Measurements from ENCODE around the gene PLEKHJ1.

The PLEKHJ1 gene

DNA sequence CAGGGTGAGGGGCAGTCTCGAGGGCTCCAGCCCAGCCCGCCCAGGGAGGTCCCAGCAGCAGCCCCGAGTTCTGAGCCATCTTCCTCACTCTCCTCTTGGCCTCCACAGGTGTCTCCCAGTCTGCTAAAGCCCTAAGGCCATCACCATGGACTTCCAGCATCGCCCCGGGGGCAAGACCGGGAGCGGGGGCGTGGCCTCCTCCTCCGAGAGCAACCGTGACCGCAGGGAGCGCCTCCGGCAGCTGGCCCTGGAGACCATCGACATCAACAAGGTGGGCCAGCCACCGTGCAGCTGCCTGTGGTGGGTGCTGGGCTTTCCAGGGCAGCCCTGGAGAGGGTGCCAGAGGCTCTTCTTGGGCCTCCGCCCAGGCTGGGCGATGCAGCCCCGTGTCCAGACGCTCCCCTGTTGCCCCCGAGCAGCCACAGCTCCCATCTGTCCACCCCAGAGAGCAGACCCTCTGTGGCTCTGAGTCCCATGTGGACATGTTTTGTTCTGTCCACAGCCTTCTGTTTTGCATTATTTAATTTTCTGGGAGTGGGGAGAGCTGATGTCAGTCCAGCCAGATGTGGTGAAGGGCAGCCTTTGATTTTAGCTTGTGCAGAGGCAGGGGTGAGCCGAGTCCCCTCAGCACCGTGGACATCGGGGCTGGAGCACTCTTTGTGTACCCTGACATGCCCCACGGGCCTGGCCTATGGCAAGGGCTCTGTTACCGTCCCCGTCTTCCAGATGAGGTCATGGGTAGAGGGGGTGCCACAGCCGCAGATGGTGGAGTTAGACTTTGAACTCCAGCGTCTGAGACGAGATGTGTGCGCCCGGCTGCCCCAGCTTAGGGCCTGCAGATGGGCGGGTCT, 7.4 kb upstream of the PLEKHJ1 start:
- Histone ChIP-seq H3K27ac (ENCODE audit: low read depth, low read length) (no peak overlapping the region), H3K27me3 (ENCODE audit: control insufficient read depth in 5 of 5, insufficient read depth in 4 of 5, low read length in 5 of 5) (peaks cover 0 to 2% (median 0%) of the 10 kb centered on the region in 5 donors), H3K9me3 (ENCODE audit: control insufficient read depth in 5 of 5, low read length in 5 of 5) (no peaks in the 10 kb centered on the region), H3K36me3 (ENCODE audit: control insufficient read depth in 5 of 5, insufficient read depth in 5 of 5, low read length in 5 of 5) (peaks cover 0 to 64% (median 57%) of the 10 kb centered on the region in 5 donors), H3K4me1 (ENCODE audit: control insufficient read depth in 5 of 5, insufficient read depth in 5 of 5, low read length in 5 of 5) (peaks cover 7 to 55% (median 45%) of the 10 kb centered on the region in 5 donors), H3K4me3 (ENCODE audit: low read depth in 1 of 5, low read length in 5 of 5) (no peak overlapping the region), H3K9ac (ENCODE audit: low read length in 5 of 5) (no peak overlapping the region)

DNA sequence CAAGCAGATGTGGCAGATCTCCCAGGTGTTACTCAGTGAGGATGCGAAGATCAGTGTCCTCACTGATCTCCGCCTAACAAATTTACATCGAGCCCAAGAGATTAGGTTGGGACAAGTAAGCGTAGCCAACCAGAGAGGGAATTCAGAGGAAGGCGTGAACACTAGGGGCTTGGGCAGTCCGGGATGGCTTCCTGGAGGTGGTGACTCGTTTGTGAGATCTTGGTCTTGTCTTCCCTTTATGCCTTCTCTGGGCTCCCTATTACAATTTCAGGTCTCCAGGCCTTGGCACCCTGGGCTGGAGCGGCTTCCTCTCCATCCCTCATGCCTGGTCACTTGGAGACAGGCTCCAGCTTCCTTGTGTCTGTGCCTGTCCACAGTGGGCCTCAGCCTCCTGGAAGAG, 6.7 kb upstream of the PLEKHJ1 start:
- H3K27me3 ChIP-seq (ENCODE audit: control insufficient read depth in 5 of 5, insufficient read depth in 4 of 5, low read length in 5 of 5) = peaks cover 0 to 2% (median 0%) of the 10 kb centered on the region in 5 donors
- no peaks in the 10 kb centered on the region for H3K9me3 ChIP-seq (ENCODE audit: control insufficient read depth in 5 of 5, low read length in 5 of 5)
- no peak overlapping the region for H3K9ac ChIP-seq (ENCODE audit: low read length in 5 of 5)
- H3K4me3 ChIP-seq (ENCODE audit: low read depth in 1 of 5, low read length in 5 of 5) = no peak overlapping the region
- no peak overlapping the region for H3K27ac ChIP-seq (ENCODE audit: low read depth, low read length)
- peaks cover 7 to 62% (median 51%) of the 10 kb centered on the region in 5 donors for H3K4me1 ChIP-seq (ENCODE audit: control insufficient read depth in 5 of 5, insufficient read depth in 5 of 5, low read length in 5 of 5)
- peaks cover 0 to 59% (median 55%) of the 10 kb centered on the region in 5 donors for H3K36me3 ChIP-seq (ENCODE audit: control insufficient read depth in 5 of 5, insufficient read depth in 5 of 5, low read length in 5 of 5)

DNA sequence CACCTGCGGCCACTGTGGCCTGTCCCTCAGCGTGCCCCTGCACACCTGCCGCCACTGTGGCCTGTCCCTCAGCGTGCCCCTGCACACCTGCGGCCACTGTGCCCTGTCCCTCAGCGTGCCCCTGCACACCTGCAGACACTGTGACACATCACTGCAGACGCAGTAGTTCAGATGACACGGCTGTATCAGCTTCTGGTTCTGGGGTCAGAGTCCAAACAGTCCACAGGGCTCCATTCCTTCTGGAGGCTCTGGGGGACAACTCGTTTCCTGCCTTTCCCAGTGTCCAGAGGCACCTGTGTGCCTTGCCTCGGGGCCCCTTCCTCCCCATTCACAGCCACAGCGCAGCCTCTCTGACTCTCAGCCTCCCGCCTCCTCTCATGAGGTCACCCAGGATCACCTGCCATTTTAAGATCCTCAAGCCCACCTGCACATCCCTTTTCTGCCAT, 6.0 kb upstream of the PLEKHJ1 start:
- H3K9ac ChIP-seq (ENCODE audit: low read length in 5 of 5) = no peak overlapping the region
- no peak overlapping the region for H3K27ac ChIP-seq (ENCODE audit: low read depth, low read length)
- H3K4me1 ChIP-seq (ENCODE audit: control insufficient read depth in 5 of 5, insufficient read depth in 5 of 5, low read length in 5 of 5) = peaks cover 11 to 64% (median 56%) of the 10 kb centered on the region in 5 donors

DNA sequence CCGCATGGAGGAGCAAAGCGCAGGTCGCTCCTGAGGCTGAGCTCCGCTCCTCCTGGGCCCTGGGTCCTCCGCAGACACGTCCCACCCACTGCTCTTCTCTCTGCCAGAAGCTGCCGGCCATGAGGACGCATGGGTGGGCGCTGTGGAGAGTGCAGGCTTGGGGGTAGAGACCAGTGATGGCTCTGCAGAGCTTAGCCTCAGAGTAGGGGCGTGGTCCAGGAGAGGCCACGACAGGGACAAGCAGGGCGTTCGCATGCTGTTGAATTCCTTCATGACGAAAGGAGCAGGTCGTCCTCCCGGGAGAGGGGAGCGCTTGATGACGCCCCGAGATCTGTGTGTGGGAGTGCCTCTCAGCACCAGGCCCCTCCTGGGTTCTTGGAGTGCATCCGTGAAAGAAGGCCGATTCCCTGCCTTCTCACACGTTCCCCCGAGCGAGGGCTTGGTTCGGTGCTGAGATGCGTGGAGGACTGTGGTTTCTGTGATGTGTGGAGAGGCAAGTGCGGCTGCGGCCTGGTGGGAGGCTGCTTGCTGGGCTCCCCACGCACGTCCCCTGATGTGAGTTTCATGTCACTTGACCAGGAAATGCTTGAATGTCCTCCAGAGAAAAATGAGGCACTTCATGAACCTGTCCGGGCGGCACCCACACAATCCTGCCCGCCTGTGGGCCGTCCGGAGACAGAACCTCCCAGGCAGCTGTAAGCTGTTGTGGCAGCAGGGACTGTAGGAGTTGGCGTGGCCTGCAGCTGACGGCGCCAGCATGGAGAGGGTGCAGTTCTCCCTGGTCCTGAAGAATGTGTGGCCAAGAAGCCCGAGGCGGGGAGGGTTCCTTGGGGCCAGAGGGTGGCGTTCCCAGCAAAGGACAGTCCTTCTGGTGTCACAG, 5.0 kb upstream of the PLEKHJ1 start:
- Histone ChIP-seq H3K36me3 (ENCODE audit: control insufficient read depth in 5 of 5, insufficient read depth in 5 of 5, low read length in 5 of 5) (peaks cover 0 to 42% (median 39%) of the 10 kb centered on the region in 5 donors), H3K27me3 (ENCODE audit: control insufficient read depth in 5 of 5, insufficient read depth in 4 of 5, low read length in 5 of 5) (no peaks in the 10 kb centered on the region), H3K9ac (ENCODE audit: low read length in 5 of 5) (peak overlapping the region; percentile 21 to 83 (median 46)), H3K4me3 (ENCODE audit: low read depth in 1 of 5, low read length in 5 of 5) (peak overlapping the region in 2 of 5 donors; percentile 45 to 59), H3K9me3 (ENCODE audit: control insufficient read depth in 5 of 5, low read length in 5 of 5) (no peaks in the 10 kb centered on the region), H3K27ac (ENCODE audit: low read depth, low read length) (no peak overlapping the region), H3K4me1 (ENCODE audit: control insufficient read depth in 5 of 5, insufficient read depth in 5 of 5, low read length in 5 of 5) (peaks cover 11 to 62% (median 55%) of the 10 kb centered on the region in 5 donors)

More for the DNA sequence above, 6.0 kb upstream of the PLEKHJ1 start:
- no peaks in the 10 kb centered on the region for H3K9me3 ChIP-seq (ENCODE audit: control insufficient read depth in 5 of 5, low read length in 5 of 5)
- peaks cover 0 to 52% (median 49%) of the 10 kb centered on the region in 5 donors for H3K36me3 ChIP-seq (ENCODE audit: control insufficient read depth in 5 of 5, insufficient read depth in 5 of 5, low read length in 5 of 5)
- H3K27me3 ChIP-seq (ENCODE audit: control insufficient read depth in 5 of 5, insufficient read depth in 4 of 5, low read length in 5 of 5) = no peaks in the 10 kb centered on the region
- no peak overlapping the region for H3K4me3 ChIP-seq (ENCODE audit: low read depth in 1 of 5, low read length in 5 of 5)

DNA sequence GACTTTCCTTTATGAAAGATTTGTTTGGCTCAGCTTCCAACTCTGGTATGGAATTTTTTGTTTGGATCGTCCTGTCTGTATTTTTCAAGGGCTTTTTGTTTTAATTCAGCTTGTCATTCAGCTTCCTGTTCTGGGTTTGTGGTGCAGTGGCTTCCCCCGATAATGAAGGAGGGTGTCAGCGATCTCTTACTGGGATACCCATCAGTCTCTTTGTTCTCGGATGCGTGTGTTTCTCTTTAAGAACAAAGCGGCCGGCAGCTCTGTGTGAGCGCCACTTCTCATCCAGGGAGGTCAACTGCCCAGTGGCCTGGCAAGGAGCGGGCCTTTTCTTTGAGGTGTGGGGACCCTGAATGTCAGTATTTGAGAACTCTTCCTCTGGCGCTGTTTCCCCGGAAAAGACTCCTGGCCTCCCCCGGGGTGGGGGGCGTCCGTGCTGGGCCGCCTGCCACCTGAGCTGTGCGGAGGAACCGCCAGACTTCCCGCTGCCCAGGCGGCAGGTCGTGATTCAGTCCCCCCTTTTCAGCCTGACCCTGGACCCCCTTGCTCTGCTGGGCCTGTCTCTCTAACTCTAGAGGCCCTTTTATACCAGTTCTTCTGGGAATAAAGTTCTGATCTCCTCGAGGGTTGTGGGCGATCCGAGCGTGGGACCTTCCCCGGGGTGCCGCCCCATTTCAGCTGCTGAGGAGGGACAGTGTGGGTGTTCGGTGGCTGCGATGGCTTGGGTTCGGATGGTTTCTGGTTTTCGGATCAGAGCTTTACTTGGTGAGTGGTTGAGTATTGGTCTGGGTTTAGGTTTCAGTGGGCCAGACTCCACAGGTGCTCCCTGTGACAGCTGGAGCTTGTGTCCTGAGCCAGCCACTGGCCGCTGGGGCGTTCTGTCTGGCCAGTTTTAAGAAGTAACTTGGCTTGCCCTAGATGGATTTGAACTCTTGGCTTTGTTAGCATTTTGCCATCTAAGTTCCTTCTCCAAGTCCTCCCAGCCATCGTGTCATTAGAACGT, 3.9 kb upstream of the PLEKHJ1 start:
- Histone ChIP-seq H3K9ac (ENCODE audit: low read length in 5 of 5) (peak overlapping the region; percentile 46 to 83 (median 68)), H3K9me3 (ENCODE audit: control insufficient read depth in 5 of 5, low read length in 5 of 5) (no peaks in the 10 kb centered on the region), H3K27me3 (ENCODE audit: control insufficient read depth in 5 of 5, insufficient read depth in 4 of 5, low read length in 5 of 5) (no peaks in the 10 kb centered on the region), H3K27ac (ENCODE audit: low read depth, low read length) (peak overlapping the region; percentile 21), H3K4me3 (ENCODE audit: low read depth in 1 of 5, low read length in 5 of 5) (peak overlapping the region in 4 of 5 donors; percentile 35 to 59 (median 48)), H3K36me3 (ENCODE audit: control insufficient read depth in 5 of 5, insufficient read depth in 5 of 5, low read length in 5 of 5) (peaks cover 0 to 32% (median 28%) of the 10 kb centered on the region in 5 donors), H3K4me1 (ENCODE audit: control insufficient read depth in 5 of 5, insufficient read depth in 5 of 5, low read length in 5 of 5) (peaks cover 11 to 68% (median 60%) of the 10 kb centered on the region in 5 donors)

DNA sequence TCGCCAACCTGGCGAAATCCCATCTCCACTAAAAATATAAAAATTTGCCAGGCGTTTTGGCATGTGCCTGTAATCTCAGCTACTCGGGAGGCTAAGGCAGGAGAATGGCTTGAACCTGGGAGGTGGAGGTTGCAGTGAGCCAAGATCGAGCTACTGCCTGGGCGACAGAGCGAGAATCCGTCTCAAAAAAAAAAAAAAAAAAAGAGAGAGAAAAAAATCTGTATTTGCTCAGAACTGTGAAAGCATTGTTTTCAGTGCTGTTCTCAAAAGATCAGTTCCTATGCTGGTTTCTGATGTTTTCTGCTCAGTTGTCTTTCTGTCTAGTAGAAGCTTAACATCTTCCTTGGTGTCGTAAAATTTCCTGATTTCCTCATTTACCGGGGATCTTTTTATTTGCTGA, 3.0 kb upstream of the PLEKHJ1 start:
- H3K4me1 ChIP-seq (ENCODE audit: control insufficient read depth in 5 of 5, insufficient read depth in 5 of 5, low read length in 5 of 5) = peaks cover 11 to 75% (median 64%) of the 10 kb centered on the region in 5 donors
- H3K27ac ChIP-seq (ENCODE audit: low read depth, low read length) = peak overlapping the region; percentile 21

DNA sequence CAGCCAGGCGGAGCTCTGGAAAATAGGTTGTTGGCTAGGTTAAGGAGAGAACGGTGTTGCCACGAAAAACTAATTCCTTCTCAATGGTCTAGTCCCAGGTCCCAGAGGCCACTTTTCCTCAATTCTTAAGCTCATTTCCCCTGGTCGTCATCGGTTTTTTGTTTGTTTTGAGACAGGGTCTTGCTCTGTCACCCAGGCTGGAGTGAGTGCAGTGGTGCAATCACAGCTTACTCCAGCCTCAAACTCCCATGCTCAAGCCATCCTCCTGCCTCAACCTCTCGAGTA, 1.7 kb upstream of the PLEKHJ1 start:
- peak overlapping the region; percentile 99 for H3K27ac ChIP-seq (ENCODE audit: low read depth, low read length)
- H3K36me3 ChIP-seq (ENCODE audit: control insufficient read depth in 5 of 5, insufficient read depth in 5 of 5, low read length in 5 of 5) = peaks cover 0 to 25% (median 19%) of the 10 kb centered on the region in 5 donors
- H3K4me3 ChIP-seq (ENCODE audit: low read depth in 1 of 5, low read length in 5 of 5) = peak overlapping the region in 4 of 5 donors; percentile 76 to 79 (median 76)
- peaks cover 11 to 77% (median 61%) of the 10 kb centered on the region in 5 donors for H3K4me1 ChIP-seq (ENCODE audit: control insufficient read depth in 5 of 5, insufficient read depth in 5 of 5, low read length in 5 of 5)
- peak overlapping the region in 4 of 5 donors; percentile 89 to 96 (median 95) for H3K9ac ChIP-seq (ENCODE audit: low read length in 5 of 5)
- no peaks in the 10 kb centered on the region for H3K9me3 ChIP-seq (ENCODE audit: control insufficient read depth in 5 of 5, low read length in 5 of 5)
- H3K27me3 ChIP-seq (ENCODE audit: control insufficient read depth in 5 of 5, insufficient read depth in 4 of 5, low read length in 5 of 5) = no peaks in the 10 kb centered on the region

More for the DNA sequence above, 3.0 kb upstream of the PLEKHJ1 start:
- peak overlapping the region in 1 of 5 donors; percentile 59 for H3K4me3 ChIP-seq (ENCODE audit: low read depth in 1 of 5, low read length in 5 of 5)
- H3K36me3 ChIP-seq (ENCODE audit: control insufficient read depth in 5 of 5, insufficient read depth in 5 of 5, low read length in 5 of 5) = peaks cover 0 to 24% (median 19%) of the 10 kb centered on the region in 5 donors
- H3K9me3 ChIP-seq (ENCODE audit: control insufficient read depth in 5 of 5, low read length in 5 of 5) = no peaks in the 10 kb centered on the region
- peak overlapping the region in 3 of 5 donors; percentile 41 to 83 (median 80) for H3K9ac ChIP-seq (ENCODE audit: low read length in 5 of 5)
- no peaks in the 10 kb centered on the region for H3K27me3 ChIP-seq (ENCODE audit: control insufficient read depth in 5 of 5, insufficient read depth in 4 of 5, low read length in 5 of 5)

DNA sequence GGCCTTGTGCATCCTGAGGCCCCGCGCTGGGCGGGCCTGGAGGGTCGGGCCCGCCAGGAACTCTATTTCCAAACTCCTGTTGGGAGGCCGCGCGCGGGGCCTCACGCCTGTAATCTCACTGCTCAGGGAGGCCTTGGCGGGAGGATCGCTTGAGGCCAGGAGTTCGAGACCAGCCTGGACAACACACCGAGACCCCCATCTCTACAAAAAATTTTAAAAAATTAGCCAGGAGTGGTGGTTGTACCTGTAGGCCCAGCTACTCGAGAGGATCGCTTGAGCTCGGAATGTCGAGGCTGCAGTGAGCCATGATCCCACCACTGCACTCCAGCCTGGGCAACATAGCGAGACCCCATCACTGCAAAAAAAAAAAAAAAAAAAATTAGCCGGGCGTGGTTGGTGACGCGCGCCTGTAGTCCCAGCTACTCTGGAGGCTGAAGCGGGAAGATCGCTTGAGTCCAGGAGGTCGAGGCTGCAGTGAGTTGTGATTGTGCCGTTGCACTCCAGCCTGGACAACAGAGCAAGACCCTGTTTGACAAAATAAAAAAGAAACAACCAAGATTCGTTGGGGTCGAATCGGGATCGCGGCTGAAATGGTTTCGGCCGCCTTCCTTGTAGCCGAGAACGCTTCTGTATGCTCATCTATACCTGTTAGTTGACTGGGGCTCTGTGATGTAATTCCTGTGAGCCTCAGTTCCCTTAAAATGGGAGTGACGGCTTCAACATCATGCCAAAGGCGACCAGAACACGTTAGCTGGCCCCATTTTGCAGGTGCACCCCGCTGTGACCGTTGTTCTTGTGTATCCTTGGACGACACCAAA, 1.1 kb upstream of the PLEKHJ1 start:
- Histone ChIP-seq H3K36me3 (ENCODE audit: control insufficient read depth in 5 of 5, insufficient read depth in 5 of 5, low read length in 5 of 5) (peaks cover 0 to 26% (median 21%) of the 10 kb centered on the region in 5 donors), H3K4me3 (ENCODE audit: low read depth in 1 of 5, low read length in 5 of 5) (peak overlapping the region; percentile 74 to 79 (median 76)), H3K4me1 (ENCODE audit: control insufficient read depth in 5 of 5, insufficient read depth in 5 of 5, low read length in 5 of 5) (peaks cover 11 to 76% (median 60%) of the 10 kb centered on the region in 5 donors), H3K9me3 (ENCODE audit: control insufficient read depth in 5 of 5, low read length in 5 of 5) (no peaks in the 10 kb centered on the region), H3K27me3 (ENCODE audit: control insufficient read depth in 5 of 5, insufficient read depth in 4 of 5, low read length in 5 of 5) (no peaks in the 10 kb centered on the region), H3K27ac (ENCODE audit: low read depth, low read length) (peak overlapping the region; percentile 99), H3K9ac (ENCODE audit: low read length in 5 of 5) (peak overlapping the region in 4 of 5 donors; percentile 89 to 96 (median 95))
